H9 (cell line): ENCODE data around the gene ALG12. TPM values are rescaled to one million over a fixed set of nuclear protein-coding genes. Genes with fewer than 3 reads are reported as not detected.

ENCODE experiments used
- DNase-seq: peaks from one replicate; pipeline ENCODE4 v3.0.0-alpha.2; 2017
- H2AFZ ChIP-seq: one replicate; pipeline ENCODE4 v1.6.1; 2013; ENCODE audit warnings: mild to moderate bottlenecking, low read length, control low read depth, moderate library complexity
- H2AK5ac ChIP-seq: 2 replicates; pipeline ENCODE4 v1.6.1; 2013; ENCODE audit warnings: low read length, control low read depth, mixed read lengths; ENCODE audit not compliant: insufficient read length
- H2BK120ac ChIP-seq: one replicate; pipeline ENCODE4 v1.6.1; 2013; ENCODE audit warnings: low read depth, mild to moderate bottlenecking, low read length, control low read depth, inconsistent platforms; ENCODE audit not compliant: poor library complexity, severe bottlenecking
- H2BK12ac ChIP-seq: 2 replicates; pipeline ENCODE4 v1.6.1; 2013; ENCODE audit warnings: low read length, control low read depth, mixed read lengths, low read depth; ENCODE audit not compliant: insufficient read length
- H2BK15ac ChIP-seq: 2 replicates; pipeline ENCODE4 v1.6.1; 2013; ENCODE audit warnings: low read depth, low read length, control low read depth
- H2BK20ac ChIP-seq: one replicate; pipeline ENCODE4 v1.6.1; 2013; ENCODE audit warnings: low read depth, mild to moderate bottlenecking, low read length, control low read depth, inconsistent platforms; ENCODE audit not compliant: poor library complexity, severe bottlenecking
- H2BK5ac ChIP-seq: 2 replicates; pipeline ENCODE4 v1.6.1; 2013; ENCODE audit warnings: low read length, control low read depth, mixed read lengths; ENCODE audit not compliant: insufficient read length
- H3K14ac ChIP-seq: 2 replicates; pipeline ENCODE4 v1.6.1; 2013; ENCODE audit warnings: low read length, control low read depth; ENCODE audit not compliant: insufficient read depth
- H3K18ac ChIP-seq: 2 replicates; pipeline ENCODE4 v1.6.1; 2013; ENCODE audit warnings: low read depth, mild to moderate bottlenecking, mixed read lengths, low read length, control low read depth; ENCODE audit not compliant: insufficient read length
- H3K23ac ChIP-seq: 2 replicates; pipeline ENCODE4 v1.6.1; 2013; ENCODE audit warnings: low read length, control low read depth, mixed read lengths, low read depth; ENCODE audit not compliant: insufficient read length
- H3K23me2 ChIP-seq: 2 replicates; pipeline ENCODE4 v1.6.1; 2013; ENCODE audit warnings: low read depth, mild to moderate bottlenecking, mixed read lengths, low read length, control low read depth; ENCODE audit not compliant: insufficient read length, poor library complexity, severe bottlenecking
- H3K27ac ChIP-seq: 2 replicates; pipeline ENCODE4 v1.5.1; 2013; ENCODE audit warnings: low read length, control low read depth, mixed read lengths, low read depth; ENCODE audit not compliant: insufficient read length
- H3K27me3 ChIP-seq: 2 replicates; pipeline ENCODE4 v1.6.1; 2013; ENCODE audit warnings: low read length, control low read depth, inconsistent platforms; ENCODE audit not compliant: insufficient read depth
- H3K4ac ChIP-seq: 2 replicates; pipeline ENCODE4 v1.6.1; 2013; ENCODE audit warnings: low read depth, mild to moderate bottlenecking, control low read depth, inconsistent platforms, low read length, moderate library complexity
- H3K4me1 ChIP-seq: 2 replicates; pipeline ENCODE4 v1.6.1; 2013; ENCODE audit warnings: low read length, control low read depth, inconsistent platforms; ENCODE audit not compliant: insufficient read depth
- H3K4me2 ChIP-seq: 2 replicates; pipeline ENCODE4 v1.6.1; 2013; ENCODE audit warnings: low read length, control low read depth, mixed read lengths; ENCODE audit not compliant: insufficient read length, insufficient read depth
- H3K56ac ChIP-seq: 2 replicates; pipeline ENCODE4 v1.6.1; 2013; ENCODE audit warnings: low read depth, mild to moderate bottlenecking, mixed read lengths, low read length, control low read depth; ENCODE audit not compliant: insufficient read length
- H3K79me1 ChIP-seq: 2 replicates; pipeline ENCODE4 v1.6.1; 2013; ENCODE audit warnings: low read depth, mild to moderate bottlenecking, moderate library complexity, low read length, control low read depth, inconsistent platforms; ENCODE audit not compliant: insufficient read depth, poor library complexity, severe bottlenecking
- H3K79me2 ChIP-seq: 2 replicates; pipeline ENCODE4 v1.6.1; 2013; ENCODE audit warnings: low read length, control low read depth, inconsistent platforms; ENCODE audit not compliant: insufficient read depth
- H3K9ac ChIP-seq: 2 replicates; pipeline ENCODE4 v1.6.1; 2013; ENCODE audit warnings: low read length, control low read depth, mixed read lengths; ENCODE audit not compliant: insufficient read length; ENCODE audit errors: extremely low read depth
- H3K9me3 ChIP-seq: one replicate; pipeline ENCODE4 v1.6.1; 2013; ENCODE audit warnings: low read depth, low read length, inconsistent platforms; ENCODE audit not compliant: control insufficient read depth
- H3T11ph ChIP-seq: one replicate; pipeline ENCODE4 v1.6.1; 2013; ENCODE audit warnings: mild to moderate bottlenecking, low read length, control low read depth, inconsistent platforms
- H4K20me1 ChIP-seq: one replicate; pipeline ENCODE4 v1.6.1; 2013; ENCODE audit not compliant: control insufficient read depth, insufficient read length, insufficient read depth
- H4K5ac ChIP-seq: 2 replicates; pipeline ENCODE4 v1.6.1; 2013; ENCODE audit warnings: low read depth, mild to moderate bottlenecking, mixed read lengths, low read length, control low read depth; ENCODE audit not compliant: insufficient read length
- H4K8ac ChIP-seq: replicated peaks from 2 replicates; pipeline ENCODE4 v1.6.1; 2013; ENCODE audit warnings: low read length, control low read depth, mixed read lengths, low read depth; ENCODE audit not compliant: insufficient read length
- H4K91ac ChIP-seq: 2 replicates; pipeline ENCODE4 v1.6.1; 2013; ENCODE audit warnings: low read depth, mild to moderate bottlenecking, moderate library complexity, mixed read lengths, low read length, control low read depth; ENCODE audit not compliant: insufficient read length
- H3K27ac Mint-ChIP-seq, 3 experiments: 2 replicates in 2 of 3; 3 replicates in 1 of 3; pipeline ENCODE4 v1.8.0; 2020 to 2021; ENCODE audit warnings: mixed read lengths in 3 of 3, mild to moderate bottlenecking in 1 of 3, moderate library complexity in 1 of 3
- H3K27me3 Mint-ChIP-seq: 2 replicates; pipeline ENCODE4 v1.8.0; 2021; ENCODE audit warnings: low read depth, mild to moderate bottlenecking, moderate library complexity, mixed read lengths
- H3K36me3 Mint-ChIP-seq, 3 experiments: 2 replicates in 2 of 3; 3 replicates in 1 of 3; pipeline ENCODE4 v1.8.0; 2020 to 2021; ENCODE audit warnings: low read depth in 3 of 3, mixed read lengths in 3 of 3; ENCODE audit not compliant: insufficient read depth in 1 of 3
- H3K4me1 Mint-ChIP-seq, 2 experiments: 2 replicates each; pipeline ENCODE4 v1.8.0; 2020; ENCODE audit warnings: mixed read lengths in 2 of 2
- H3K4me3 Mint-ChIP-seq, 2 experiments: 2 replicates in 1 of 2; 3 replicates in 1 of 2; pipeline ENCODE4 v1.8.0; 2020 to 2021; ENCODE audit warnings: mild to moderate bottlenecking in 2 of 2, mixed read lengths in 2 of 2, moderate library complexity in 1 of 2
- H3K9me3 Mint-ChIP-seq, 2 experiments: 2 replicates in 1 of 2; 3 replicates in 1 of 2; pipeline ENCODE4 v1.8.0; 2020; ENCODE audit warnings: mild to moderate bottlenecking in 2 of 2, mixed read lengths in 2 of 2, moderate library complexity in 1 of 2
- WGBS: extraction: QIAGEN DNeasy Blood & Tissue Kit; methylation state at CpG from one replicate; pipeline ENCODE4 v1.1.7; 2013; ENCODE audit warnings: missing lambda C conversion rate, low lambda C conversion rate, mixed read lengths; ENCODE audit not compliant: insufficient read length; ENCODE audit errors: extremely low coverage; 5-methylcytosine and 5-hydroxymethylcytosine counted together
- total RNA-seq: library from RNA; stranded (reverse); gene quantifications from 2 replicates; pipeline ENCODE4 v1.2.1, GENCODE V29; 2021
- TF ChIP-seq, protein P1 (sequence below): fragments of 200-600 bp; sonication (generic); conservative IDR thresholded peaks from 3 replicates; pipeline ENCODE4 v1.8.0; 2021; ENCODE audit warnings: antibody characterized with exemption, mild to moderate bottlenecking

ALG12 gene
- total RNA-seq, 1 experiment from 2014 or later: 19.2 TPM

DNA sequence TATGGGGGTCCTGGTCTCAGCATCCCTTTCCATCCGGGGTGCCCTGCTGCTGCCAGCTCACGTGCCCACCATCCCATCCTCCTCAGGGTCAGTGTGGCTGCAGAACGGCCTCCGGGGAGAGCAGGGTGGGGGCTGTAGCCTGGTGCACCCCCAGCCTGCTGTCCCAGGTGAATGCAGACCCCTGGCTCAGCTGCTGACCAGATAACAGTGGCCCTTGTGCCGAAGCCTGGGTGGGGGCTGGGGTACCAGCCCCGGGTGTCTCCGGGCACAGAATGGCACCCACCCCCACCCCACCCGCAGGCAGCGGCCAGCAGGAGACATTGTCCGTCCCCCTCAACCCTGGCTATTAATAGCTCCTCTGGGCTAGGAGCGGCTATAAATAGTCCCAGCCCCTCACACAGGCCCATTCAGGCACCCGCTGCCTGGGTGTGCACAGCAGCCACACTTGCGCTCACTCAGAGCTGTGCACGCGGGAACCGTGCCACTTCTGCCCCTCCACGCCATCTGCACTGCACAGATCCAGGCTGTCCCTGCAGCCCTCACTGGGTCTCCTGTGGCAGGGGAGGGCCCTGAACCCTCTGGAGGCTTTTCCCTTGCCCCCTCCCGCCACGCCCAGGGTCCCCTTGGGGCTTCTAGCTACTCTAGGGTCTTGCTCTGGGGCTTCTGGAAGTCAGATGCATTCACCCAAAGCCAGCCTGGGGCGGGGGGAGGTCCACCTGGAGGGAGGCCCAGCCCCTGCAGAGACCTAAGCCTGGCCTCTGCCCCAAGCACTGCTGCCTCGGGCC lies 18.9 kb upstream of the ALG12 start:
- Mint-ChIP-seq H3K27me3 (peaks cover 2% of the 10 kb centered on the region; the same call in 1 of the 2 replicates), H3K27ac (no peak overlapping the region), H3K4me1 (peaks cover 6 to 11% of the 10 kb centered on the region in 2 experiments), H3K4me3 (peak overlapping the region; percentile 41 to 74), H3K36me3 (no peaks in the 10 kb centered on the region), H3K9me3 (no peaks in the 10 kb centered on the region; a peak in 2 of 5 replicates)
- Histone ChIP-seq H3K27ac (no peak overlapping the region), H3K79me2 (no peaks in the 10 kb centered on the region), H4K20me1 (no peaks in the 10 kb centered on the region), H3K9me3 (no peaks in the 10 kb centered on the region), H3K23me2 (peaks cover 9% of the 10 kb centered on the region), H4K5ac (no peak overlapping the region), H3K9ac (no peak overlapping the region), H2BK12ac (no peak overlapping the region), H2BK120ac (no peak overlapping the region), H3K14ac (no peak overlapping the region; the same call in 1 of the 2 replicates), H2BK20ac (no peak overlapping the region), H3K18ac (no peak overlapping the region), H2BK5ac (no peak overlapping the region), H3T11ph (no peak overlapping the region), H3K27me3 (no peaks in the 10 kb centered on the region), H3K4me2 (no peak overlapping the region), H2BK15ac (no peak overlapping the region), H3K4me1 (peaks cover 2% of the 10 kb centered on the region; the same call in 1 of the 2 replicates), H3K56ac (no peak overlapping the region), H3K23ac (no peak overlapping the region), H4K91ac (no peak overlapping the region), H4K8ac (no peak overlapping the region), H3K4ac (no peak overlapping the region), H2AK5ac (no peak overlapping the region), H3K79me1 (no peaks in the 10 kb centered on the region), H2AFZ (no peak overlapping the region)
- DNase-seq: no peak
- no CpG with 5 or more reads among the region's 21 CpGs for WGBS
- TF ChIP-seq, protein P1, sequence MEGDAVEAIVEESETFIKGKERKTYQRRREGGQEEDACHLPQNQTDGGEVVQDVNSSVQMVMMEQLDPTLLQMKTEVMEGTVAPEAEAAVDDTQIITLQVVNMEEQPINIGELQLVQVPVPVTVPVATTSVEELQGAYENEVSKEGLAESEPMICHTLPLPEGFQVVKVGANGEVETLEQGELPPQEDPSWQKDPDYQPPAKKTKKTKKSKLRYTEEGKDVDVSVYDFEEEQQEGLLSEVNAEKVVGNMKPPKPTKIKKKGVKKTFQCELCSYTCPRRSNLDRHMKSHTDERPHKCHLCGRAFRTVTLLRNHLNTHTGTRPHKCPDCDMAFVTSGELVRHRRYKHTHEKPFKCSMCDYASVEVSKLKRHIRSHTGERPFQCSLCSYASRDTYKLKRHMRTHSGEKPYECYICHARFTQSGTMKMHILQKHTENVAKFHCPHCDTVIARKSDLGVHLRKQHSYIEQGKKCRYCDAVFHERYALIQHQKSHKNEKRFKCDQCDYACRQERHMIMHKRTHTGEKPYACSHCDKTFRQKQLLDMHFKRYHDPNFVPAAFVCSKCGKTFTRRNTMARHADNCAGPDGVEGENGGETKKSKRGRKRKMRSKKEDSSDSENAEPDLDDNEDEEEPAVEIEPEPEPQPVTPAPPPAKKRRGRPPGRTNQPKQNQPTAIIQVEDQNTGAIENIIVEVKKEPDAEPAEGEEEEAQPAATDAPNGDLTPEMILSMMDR: no peak
